ENCODE measurements around the gene APOLD1.
"Not testable (repeated sequence)": the region's sequence is repeated elsewhere in the genome, so short reads cannot be mapped to it uniquely, and the experiment has no call there.

APOLD1 gene

GRCh38 chr12:12807970-12808702 lies 22.7 kb downstream of the APOLD1 start:
- peak; percentile 56 for DNase-seq (ENCODE audit: low spot score)

GRCh38 chr12:12810553-12811021 lies 25.1 kb downstream of the APOLD1 start:
- no peak for DNase-seq (ENCODE audit: low spot score)

GRCh38 chr12:12811343-12811742 lies 25.9 kb downstream of the APOLD1 start:
- no peak for DNase-seq (ENCODE audit: low spot score)

GRCh38 chr12:12812174-12812573 lies 26.7 kb downstream of the APOLD1 start:
- no peak for DNase-seq (ENCODE audit: low spot score)

GRCh38 chr12:12812618-12813119 lies 27.2 kb downstream of the APOLD1 start:
- DNase-seq (ENCODE audit: low spot score): no peak

GRCh38 chr12:12813120-12814101 lies 28.0 kb downstream of the APOLD1 start, which contains the start of gene DDX47:
Gene DDX47 (plus strand): TSS chr12:12813346. CDS start chr12:12813368, 22 bp downstream.
- DNase-seq (ENCODE audit: low spot score): peak; percentile 96

- DNase-seq (ENCODE audit: low spot score): no peak
Measured at GRCh38 chr12:12817616-12818015, 32.2 kb downstream of the APOLD1 start.

- DNase-seq (ENCODE audit: low spot score): no peak
Measured at GRCh38 chr12:12818701-12819100, 33.2 kb downstream of the APOLD1 start.

GRCh38 chr12:12819221-12819620 lies 33.8 kb downstream of the APOLD1 start:
- DNase-seq (ENCODE audit: low spot score): no peak

GRCh38 chr12:12819752-12820311 lies 34.4 kb downstream of the APOLD1 start:
- DNase-seq (ENCODE audit: low spot score): no peak

GRCh38 chr12:12820376-12820775 lies 34.9 kb downstream of the APOLD1 start:
- not testable (repeated sequence) for DNase-seq (ENCODE audit: low spot score)

- no peak for DNase-seq (ENCODE audit: low spot score)
Measured at GRCh38 chr12:12821975-12822374, 36.5 kb downstream of the APOLD1 start.

- DNase-seq (ENCODE audit: low spot score): no peak
Measured at GRCh38 chr12:12822886-12823285, 37.4 kb downstream of the APOLD1 start.

GRCh38 chr12:12823300-12823699 lies 37.8 kb downstream of the APOLD1 start:
- no peak for DNase-seq (ENCODE audit: low spot score)

GRCh38 chr12:12823811-12824210 lies 38.4 kb downstream of the APOLD1 start:
- no peak for DNase-seq (ENCODE audit: low spot score)

GRCh38 chr12:12835378-12836146 lies 50.1 kb downstream of the APOLD1 start:
- DNase-seq (ENCODE audit: low spot score): no peak

GRCh38 chr12:12836571-12836970 lies 51.1 kb downstream of the APOLD1 start:
- DNase-seq (ENCODE audit: low spot score): no peak

- DNase-seq (ENCODE audit: low spot score): peak; percentile 63
Measured at GRCh38 chr12:12837025-12837812, 51.8 kb downstream of the APOLD1 start.

GRCh38 chr12:12837813-12838153 lies 52.3 kb downstream of the APOLD1 start:
- no peak for DNase-seq (ENCODE audit: low spot score)

- DNase-seq (ENCODE audit: low spot score): no peak
Measured at GRCh38 chr12:12839003-12839395, 53.5 kb downstream of the APOLD1 start.

GRCh38 chr12:12839439-12839838 lies 54.0 kb downstream of the APOLD1 start:
- DNase-seq (ENCODE audit: low spot score): not testable (repeated sequence)

Measured in CD4-positive, alpha-beta T cell treated with Interleukin-15 for 4 hours (primary cell).